ENCODE results near the gene SLC12A8.

Gene SLC12A8

GRCh38 chr3:125232401-125232800 lies 19.9 kb upstream of the SLC12A8 start:
- no peak overlapping the region for H3K4me3 ChIP-seq (ENCODE audit: low read depth, low read length)
- no peak for TF ChIP-seq CTCF (IDR thresholded peaks at IDR 0.05; ENCODE audit: borderline replicate concordance, insufficient read depth, low read depth, low read length)

GRCh38 chr3:125231895-125232294 lies 19.3 kb upstream of the SLC12A8 start:
- no peak overlapping the region for H3K4me3 ChIP-seq (ENCODE audit: low read depth, low read length)
- no peak for TF ChIP-seq CTCF (IDR thresholded peaks at IDR 0.05; ENCODE audit: borderline replicate concordance, insufficient read depth, low read depth, low read length)

GRCh38 chr3:125229707-125230106 lies 17.2 kb upstream of the SLC12A8 start:
- H3K4me3 ChIP-seq (ENCODE audit: low read depth, low read length): no peak overlapping the region

GRCh38 chr3:125229168-125229567 lies 16.6 kb upstream of the SLC12A8 start:
- no peak overlapping the region for H3K4me3 ChIP-seq (ENCODE audit: low read depth, low read length)
- no peak for TF ChIP-seq CTCF (IDR thresholded peaks at IDR 0.05; ENCODE audit: borderline replicate concordance, insufficient read depth, low read depth, low read length)

More at GRCh38 chr3:125229707-125230106, 17.2 kb upstream of the SLC12A8 start:
- TF ChIP-seq CTCF (IDR thresholded peaks at IDR 0.05; ENCODE audit: borderline replicate concordance, insufficient read depth, low read depth, low read length): no peak

- TF ChIP-seq CTCF (IDR thresholded peaks at IDR 0.05; ENCODE audit: borderline replicate concordance, insufficient read depth, low read depth, low read length): no peak
These were observed 9.3 kb upstream of the SLC12A8 start for GRCh38 chr3:125221831-125222230.

GRCh38 chr3:125220727-125221429 lies 8.3 kb upstream of the SLC12A8 start:
- no peak overlapping the region for H3K4me3 ChIP-seq (ENCODE audit: low read depth, low read length)
- TF ChIP-seq CTCF (IDR thresholded peaks at IDR 0.05; ENCODE audit: borderline replicate concordance, insufficient read depth, low read depth, low read length): no peak

More at GRCh38 chr3:125221831-125222230, 9.3 kb upstream of the SLC12A8 start:
- no peak overlapping the region for H3K4me3 ChIP-seq (ENCODE audit: low read depth, low read length)

GRCh38 chr3:125220183-125220582 lies 7.6 kb upstream of the SLC12A8 start:
- no peak for TF ChIP-seq CTCF (IDR thresholded peaks at IDR 0.05; ENCODE audit: borderline replicate concordance, insufficient read depth, low read depth, low read length)
- no peak overlapping the region for H3K4me3 ChIP-seq (ENCODE audit: low read depth, low read length)
